ENCODE data around the gene FLT3LG.

The FLT3LG gene

DNA sequence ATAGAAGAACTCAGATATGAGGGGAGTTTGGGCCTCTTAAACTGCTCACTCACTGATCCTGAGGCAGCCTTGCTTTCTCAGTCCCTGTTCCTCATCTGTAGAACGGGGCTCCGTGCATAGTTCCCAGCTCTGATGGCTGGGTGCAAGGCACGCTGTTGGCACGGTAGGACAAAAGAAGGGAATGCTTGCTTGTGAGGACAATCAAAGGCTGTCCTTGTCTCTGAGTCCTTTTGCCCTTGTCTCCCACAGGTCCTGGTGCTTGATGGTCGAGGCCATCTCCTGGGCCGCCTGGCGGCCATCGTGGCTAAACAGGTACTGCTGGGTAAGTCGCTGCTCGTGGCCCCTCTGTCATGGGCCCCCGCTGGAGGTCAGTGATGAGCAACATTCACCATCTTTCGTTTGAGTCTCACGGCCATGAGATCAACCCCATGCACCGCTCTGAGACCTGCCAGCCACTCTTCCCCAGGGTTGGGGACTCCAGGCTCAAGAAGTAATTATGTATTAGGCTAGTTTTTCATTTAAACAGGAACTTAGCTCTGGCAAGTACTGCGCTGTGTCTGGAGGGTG lies 15.7 kb downstream of the FLT3LG start:
- DNase-seq = no peak

DNA sequence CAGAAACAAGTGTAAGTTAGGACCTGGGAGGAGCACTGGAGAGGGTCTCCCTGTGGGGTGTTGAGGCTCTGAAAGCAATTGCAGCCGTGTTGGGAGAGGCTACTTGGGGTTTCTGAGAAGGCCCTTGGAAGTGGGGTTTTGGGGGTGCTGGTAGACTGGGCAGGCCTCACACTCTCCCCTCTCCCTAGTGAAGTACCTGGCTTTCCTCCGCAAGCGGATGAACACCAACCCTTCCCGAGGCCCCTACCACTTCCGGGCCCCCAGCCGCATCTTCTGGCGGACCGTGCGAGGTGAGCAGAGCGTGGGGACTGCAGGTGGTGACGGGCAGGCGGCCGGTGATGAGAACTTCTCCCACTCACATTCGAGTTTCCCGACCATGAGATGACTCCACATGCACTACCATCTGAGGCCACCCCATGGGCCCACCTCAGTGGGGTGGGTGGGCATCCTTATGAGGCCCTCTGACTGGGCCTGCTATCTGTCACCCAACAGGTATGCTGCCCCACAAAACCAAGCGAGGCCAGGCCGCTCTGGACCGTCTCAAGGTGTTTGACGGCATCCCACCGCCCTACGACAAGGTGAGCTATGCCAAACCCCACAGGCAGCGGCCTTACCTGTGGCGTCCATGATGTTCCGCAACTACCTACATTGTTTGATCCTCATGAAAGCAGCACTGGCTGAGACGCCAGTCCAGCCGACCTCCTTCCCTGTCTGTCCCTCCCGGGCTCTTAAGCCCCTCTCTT lies 16.4 kb downstream of the FLT3LG start:
- DNase-seq = no peak

DNA sequence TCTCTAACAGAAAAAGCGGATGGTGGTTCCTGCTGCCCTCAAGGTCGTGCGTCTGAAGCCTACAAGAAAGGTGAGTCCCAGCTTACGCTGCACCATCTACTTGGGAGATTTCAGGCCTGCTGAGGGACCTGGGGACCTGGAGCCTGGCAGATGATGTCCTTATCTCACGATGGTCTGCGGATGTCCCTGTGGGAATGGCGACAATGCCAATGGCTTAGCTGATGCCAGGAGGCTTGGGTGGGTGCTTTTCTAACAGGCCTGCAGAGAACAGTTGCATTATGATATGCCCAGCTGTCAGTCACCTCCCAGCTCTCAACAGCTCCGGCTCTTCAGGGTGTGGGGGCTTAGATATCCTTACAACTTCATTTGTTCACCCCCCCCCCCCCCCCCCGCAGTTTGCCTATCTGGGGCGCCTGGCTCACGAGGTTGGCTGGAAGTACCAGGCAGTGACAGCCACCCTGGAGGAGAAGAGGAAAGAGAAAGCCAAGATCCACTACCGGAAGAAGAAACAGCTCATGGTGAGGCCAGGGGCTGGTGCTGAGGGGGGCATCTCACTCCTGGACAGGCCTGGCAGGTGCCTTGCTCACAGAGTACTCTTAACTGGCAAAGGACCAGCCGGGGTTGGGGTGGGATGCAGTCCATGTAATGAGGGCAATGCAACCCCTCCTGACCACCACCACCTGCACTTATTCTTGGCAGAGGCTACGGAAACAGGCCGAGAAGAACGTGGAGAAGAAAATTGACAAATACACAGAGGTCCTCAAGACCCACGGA lies 17.2 kb downstream of the FLT3LG start:
- DNase-seq = no peak

DNA sequence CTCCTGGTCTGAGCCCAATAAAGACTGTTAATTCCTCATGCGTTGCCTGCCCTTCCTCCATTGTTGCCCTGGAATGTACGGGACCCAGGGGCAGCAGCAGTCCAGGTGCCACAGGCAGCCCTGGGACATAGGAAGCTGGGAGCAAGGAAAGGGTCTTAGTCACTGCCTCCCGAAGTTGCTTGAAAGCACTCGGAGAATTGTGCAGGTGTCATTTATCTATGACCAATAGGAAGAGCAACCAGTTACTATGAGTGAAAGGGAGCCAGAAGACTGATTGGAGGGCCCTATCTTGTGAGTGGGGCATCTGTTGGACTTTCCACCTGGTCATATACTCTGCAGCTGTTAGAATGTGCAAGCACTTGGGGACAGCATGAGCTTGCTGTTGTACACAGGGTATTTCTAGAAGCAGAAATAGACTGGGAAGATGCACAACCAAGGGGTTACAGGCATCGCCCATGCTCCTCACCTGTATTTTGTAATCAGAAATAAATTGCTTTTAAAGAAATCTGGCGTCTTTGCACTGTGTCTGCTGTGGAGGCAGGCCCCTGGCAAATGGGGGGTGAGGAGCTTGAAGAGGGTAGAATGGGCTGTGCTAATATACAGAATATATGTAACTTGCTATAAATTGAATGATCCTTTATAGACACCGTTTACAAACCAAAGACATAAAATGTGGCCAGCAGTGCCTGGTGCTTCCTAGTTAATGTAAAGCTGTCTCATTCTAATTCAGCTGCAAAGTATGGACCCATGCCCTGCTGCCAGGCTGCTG lies 18.0 kb downstream of the FLT3LG start:
- no peak for DNase-seq

DNA sequence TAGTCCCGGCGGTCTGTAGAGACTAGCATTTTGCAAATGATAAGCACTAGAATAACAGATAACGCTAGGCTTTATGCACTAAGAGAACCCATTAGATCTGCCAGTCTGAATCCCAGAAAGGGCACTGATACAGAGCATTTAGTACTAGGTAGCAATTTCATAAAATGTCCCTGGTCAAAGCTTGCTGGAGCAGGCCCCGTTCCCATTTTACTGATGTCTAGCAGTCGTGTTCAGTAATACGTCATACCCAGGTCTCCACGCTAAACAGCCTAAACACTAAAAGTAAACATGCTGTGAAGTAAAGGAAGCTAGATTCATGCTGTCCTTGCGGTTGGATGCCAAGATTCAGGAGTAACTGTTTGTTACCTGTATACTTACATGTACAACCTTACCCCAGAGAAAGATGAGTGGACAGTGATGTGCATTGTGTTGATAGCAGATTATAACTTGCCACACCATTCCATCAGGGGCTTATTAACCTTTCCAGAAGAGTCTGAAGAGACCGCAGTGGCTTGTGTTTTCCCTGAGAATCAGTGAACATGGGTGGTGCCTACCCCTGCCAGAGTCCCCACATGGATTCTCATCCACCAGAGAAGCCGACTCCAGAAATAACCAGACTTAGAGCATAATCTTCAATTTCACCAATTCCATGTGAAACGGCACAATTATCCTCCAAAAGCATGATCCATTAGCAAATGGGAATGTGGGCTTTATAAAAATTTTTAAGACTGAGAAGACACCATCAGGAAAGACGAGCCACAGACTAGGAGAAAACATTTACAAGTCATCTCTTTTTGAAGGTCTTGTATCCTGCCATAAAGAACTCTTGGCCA lies 18.8 kb downstream of the FLT3LG start:
- no peak for DNase-seq

DNA sequence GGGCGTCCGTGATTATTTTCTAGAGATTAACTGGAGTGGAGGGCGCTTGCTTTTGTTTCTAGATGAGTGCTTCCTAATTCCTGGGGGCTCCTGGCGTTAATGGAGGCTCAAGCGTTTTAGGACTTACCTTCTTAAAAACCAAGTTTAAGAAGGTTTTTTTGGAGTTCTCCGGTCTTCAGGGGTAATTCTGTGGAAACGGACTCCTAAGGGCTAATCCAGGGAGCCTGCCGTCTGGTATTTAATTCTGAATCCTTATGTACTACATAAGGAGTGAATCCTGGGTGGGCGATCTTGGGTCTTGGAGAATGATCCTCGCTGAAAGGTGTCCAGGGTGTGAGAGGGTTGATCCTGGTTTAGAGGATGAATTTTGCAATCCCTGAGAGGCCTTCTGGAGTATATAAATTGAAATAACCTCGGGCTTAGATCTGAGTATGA lies 22.6 kb downstream of the FLT3LG start:
- no peak for DNase-seq

DNA sequence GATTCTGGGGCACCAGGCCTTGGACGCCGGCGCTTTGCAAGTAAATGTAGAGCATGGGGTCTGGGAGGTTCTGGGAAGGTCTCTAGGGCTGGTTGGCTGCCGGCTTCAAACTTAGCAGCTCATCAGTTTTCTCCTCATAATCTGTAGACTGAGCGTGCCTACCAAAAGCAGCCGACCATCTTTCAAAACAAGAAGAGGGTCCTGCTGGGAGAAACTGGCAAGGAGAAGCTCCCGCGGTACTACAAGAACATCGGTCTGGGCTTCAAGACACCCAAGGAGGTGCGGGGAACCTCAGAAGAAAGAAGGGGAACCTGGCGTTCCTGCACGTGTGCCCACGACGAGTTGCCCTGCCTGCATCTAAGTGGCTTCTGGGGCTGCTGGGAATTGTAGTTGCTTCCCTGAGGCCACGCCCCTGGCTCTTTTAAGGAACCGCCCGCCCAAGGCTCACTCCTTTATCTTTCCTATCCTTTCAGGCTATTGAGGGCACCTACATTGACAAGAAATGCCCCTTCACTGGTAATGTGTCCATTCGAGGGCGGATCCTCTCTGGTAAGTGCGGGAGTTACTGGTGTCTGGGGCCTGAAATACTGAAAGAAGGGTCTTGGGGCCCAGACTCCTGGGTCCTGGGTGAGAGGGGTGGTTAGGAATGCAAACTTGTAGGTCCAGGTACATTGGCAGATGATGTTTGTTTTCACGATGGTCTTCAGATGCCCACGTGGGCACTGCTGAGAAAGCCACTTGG lies 23.2 kb downstream of the FLT3LG start:
- DNase-seq = no peak

DNA sequence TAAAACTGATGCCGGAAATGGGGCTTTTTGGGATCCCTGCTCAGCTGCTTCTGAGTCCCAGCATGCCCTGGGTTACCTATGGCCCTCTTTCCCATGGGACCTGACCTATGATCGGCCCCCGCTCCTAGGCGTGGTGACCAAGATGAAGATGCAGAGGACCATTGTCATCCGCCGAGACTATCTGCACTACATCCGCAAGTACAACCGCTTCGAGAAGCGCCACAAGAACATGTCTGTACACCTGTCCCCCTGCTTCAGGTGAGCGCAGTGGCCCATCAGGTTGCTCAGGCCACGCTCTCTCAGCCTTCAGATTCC lies 23.7 kb downstream of the FLT3LG start:
- DNase-seq = no peak

DNA sequence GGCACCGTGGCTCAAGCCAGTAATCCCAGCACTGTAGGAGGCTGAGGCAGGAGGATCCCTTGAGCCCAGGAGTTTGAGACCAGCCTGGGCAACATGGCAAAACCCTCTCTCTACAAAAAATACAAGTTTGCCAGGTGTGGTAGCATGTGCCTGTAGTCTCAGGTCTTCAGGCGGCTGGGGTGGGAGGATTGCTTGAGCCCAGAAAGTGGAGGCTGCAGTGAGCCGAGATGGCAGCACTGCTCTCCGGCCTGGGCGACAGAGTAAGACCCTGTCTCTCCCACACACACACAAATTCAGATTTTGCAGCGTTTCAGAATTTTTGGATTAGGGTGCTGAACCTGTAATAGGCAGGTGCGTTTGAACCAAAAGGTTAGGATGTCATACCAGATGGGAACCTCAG lies 24.5 kb downstream of the FLT3LG start:
- no peak for DNase-seq

DNA sequence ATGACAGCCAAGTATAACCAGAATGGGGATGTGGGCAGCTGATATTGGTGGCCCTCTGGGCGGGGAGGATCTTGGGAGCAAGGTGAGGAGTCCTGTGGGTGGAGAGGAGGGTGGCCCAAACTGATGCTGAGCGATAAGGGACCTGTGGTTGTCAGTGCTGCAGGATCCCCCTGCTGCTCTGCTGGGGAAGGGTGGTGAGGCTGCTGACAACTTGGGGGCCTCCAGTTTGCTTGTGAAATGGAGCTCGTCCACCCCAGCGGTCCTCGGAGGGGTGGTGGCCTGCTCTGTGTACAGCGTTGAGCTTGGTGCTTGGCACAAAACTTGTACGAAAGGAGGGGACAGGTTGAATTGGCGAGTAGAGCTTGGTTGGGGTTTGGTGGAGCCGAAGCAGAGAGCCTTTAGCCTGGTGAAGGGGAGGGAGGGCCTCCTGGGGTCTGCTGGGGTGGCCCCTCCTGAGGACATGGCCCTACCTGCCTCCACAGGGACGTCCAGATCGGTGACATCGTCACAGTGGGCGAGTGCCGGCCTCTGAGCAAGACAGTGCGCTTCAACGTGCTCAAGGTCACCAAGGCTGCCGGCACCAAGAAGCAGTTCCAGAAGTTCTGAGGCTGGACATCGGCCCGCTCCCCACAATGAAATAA lies 25.1 kb downstream of the FLT3LG start:
- no peak for DNase-seq

DNA sequence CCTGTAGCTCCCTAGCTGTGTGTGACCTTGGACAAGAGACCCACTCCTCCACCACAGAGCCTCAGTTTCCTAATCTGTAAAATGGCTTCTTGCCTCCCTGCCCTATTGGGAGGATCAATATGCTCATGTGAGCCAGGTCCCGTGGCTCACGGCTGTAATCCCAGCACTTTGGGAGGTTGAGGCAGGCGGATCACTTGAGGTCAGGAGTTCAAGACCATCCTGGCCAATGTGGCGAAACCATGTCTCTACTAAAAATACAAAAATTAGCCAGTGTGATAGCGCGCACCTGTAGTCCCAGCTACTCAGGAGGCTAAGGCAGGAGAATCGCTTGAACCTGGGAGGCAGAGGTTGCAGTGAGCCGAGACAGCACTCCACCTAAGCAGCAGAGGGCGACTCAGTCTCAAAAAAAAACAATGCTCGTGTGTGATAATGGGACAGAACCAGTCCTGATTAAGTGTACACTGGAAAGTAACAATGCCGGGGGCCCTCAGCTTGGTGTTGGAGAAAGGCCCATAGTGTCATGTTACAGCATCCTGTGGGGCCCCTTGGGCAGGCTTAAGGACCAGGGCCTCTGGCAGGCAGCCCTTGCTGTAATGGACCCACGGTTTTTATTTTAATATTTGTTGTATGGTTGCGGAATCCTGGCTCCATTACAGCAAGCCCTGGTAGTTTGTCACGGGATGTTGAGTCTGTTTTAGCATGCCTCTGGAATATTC lies 29.0 kb downstream of the FLT3LG start:
- no peak for DNase-seq

DNA sequence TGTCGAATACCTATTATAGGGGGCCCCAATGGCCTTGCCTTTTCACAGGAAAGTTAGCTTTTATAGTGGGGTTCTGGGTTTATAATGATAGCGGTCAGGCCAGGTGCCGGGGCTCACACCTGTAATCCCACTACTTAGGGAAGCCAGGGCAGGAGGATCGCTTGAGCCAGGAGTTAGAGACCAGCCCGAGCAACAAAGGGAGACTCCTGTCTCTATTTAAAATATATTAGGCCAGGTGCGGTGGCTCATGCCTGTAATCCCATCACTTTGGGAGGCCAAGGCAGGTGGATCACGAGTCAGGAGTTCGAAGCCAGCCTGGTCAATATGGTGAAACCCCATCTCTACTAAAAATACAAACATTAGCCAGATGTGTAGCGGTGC lies 29.6 kb downstream of the FLT3LG start:
- no peak for DNase-seq

DNA sequence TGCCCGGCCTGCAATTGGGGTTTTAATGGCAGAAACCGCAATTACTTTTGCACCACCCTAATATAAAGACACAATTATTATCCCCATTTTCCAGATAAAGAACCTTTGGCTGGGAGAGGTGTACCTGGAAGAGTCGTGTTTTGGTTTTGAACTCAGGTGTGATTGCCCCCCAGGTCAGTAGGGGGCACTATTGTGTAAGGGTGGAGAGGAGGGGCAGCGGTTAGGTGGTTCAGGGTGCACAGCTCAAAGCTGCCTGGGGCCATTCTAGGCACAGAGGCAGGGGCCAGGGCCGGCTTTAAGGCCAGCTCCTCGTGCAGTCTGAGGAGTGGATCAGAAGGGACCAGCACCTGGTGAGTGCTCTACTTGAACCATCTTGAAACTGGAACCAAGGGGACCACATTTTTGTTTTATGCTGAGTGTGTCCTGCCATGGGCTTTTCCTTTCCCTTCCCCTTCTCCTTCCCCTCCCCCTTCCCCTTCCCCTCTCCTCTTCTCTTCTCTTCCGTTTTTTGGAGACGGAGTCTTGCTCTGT lies 32.6 kb downstream of the FLT3LG start:
- peak; percentile 4 for DNase-seq

DNA sequence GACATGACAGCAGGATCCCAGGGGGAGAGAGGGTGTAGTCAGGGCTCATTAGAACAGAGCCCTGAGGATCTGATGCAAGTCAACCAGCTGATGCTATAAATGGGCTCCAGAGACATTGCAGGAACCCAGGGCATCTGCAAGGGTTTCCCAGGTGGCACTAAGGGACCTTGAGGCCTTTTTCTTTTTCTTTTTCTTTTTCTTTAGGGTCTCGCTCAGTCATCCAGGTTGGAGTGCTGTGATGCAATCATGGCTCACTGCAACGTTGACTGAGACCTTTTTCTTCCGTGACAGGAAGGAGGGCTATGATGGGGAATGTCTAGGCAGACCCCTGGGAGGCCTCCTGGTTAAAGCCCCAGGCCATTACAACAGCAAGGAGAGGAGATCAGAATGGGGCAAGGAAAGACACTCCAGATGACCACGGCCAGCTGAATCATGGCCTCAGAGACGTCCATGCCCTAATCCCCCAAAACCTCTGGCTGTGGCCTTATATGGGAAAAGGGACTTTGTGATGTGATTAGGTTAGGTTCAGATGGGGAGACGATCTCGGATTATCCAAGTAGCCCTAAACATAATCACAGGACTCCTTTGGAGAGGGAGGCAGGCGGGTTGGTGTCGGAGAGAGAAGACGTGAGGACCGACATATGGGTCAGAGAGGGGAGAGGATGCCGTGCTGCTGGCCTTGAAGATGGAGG lies 33.9 kb downstream of the FLT3LG start:
- DNase-seq = no peak

DNA sequence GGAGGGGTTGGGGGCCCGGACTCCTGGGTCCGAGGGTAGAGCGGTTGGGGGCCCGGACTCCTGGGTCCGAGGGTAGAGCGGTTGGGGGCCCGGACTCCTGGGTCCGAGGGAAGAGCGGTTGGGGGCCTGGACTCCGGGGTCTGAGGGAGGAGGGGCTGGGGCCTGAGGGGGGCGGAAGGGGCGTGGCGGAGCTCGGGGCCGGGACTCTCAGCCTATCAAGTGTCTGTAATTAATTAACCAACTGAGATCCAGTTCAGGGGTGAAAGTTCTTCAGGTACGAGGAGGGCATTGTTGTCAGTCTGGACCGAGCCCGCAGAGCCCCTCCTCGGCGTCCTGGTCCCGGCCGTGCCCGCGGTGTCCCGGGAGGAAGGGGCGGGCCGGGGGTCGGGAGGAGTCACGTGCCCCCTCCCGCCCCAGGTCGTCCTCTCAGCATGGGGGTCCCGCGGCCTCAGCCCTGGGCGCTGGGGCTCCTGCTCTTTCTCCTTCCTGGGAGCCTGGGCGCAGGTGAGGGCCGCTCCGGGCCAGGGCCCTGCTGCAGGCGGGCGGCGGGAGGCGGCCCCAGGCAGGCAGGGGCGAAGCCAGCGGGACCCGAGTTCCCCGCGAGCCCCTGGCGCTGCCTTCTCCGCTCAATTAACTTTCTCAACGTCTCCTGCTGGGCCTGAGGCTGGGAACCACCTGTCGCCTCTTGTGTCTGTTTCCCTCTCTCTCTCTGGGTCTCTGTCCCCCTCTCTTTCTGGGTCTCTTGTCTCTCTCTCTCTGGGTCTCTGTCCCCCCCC lies 39.1 kb downstream of the FLT3LG start:
- DNase-seq = peak; percentile 58

DNA sequence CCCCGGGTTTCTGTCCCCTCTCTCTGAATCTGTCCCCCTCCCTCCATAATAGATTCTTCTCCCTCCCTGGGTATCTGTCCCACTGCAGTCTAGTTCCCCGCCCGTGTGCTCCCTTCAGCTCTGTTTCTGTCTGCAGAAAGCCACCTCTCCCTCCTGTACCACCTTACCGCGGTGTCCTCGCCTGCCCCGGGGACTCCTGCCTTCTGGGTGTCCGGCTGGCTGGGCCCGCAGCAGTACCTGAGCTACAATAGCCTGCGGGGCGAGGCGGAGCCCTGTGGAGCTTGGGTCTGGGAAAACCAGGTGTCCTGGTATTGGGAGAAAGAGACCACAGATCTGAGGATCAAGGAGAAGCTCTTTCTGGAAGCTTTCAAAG lies 39.7 kb downstream of the FLT3LG start:
- DNase-seq = no peak

DNA sequence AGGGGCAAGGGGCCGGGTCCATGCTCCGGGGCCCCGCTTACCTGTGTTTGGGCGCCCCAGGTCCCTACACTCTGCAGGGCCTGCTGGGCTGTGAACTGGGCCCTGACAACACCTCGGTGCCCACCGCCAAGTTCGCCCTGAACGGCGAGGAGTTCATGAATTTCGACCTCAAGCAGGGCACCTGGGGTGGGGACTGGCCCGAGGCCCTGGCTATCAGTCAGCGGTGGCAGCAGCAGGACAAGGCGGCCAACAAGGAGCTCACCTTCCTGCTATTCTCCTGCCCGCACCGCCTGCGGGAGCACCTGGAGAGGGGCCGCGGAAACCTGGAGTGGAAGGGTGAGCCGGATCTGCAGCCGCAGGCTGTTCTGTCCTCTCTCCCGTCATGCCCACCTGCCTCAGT lies 40.1 kb downstream of the FLT3LG start:
- no peak for DNase-seq

DNA sequence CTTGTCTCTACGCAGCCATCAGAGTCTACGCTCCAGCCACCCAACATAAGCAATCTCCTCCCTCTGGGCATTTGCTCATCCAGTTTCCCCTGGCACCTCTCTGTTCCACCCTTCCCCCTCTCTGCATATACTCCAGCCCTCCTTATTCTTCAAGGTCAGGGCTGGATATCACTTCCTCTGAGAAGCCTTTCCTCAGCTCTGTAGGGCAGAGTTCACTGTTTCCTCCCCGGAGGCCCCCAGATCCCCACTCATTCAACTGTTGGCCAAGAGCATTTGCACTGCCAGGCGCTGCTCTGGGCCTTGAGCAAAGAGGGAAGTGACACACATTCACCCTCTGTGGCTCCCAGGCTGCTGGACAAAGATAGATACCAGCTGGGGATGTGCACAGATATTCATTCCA lies 41.8 kb downstream of the FLT3LG start:
- no peak for DNase-seq

DNA sequence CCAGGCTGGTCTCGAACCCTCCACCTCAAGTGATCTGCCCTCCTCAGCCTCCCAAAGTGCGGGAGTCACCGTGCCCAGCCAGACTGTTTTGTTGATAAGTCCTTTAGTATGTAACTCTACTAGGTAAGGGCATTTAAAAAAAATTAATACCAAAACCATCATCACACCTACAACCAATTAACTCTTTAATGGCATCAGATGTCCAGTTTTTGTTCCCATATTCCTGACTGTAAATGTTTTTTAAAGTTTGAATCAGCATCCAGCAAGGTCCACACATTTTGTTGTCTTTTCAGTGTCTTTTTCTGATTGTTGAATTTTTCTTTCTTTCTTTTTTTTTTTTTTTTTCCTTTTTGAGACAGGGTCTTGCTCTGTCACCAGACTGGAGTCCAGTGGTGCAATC lies 44.0 kb downstream of the FLT3LG start:
- no peak for DNase-seq

Measured in NCI-H1417 treated with DMSO at 0.1 percent for 48 hours (cell line).